ENCODE data around the gene RARG. TPM values are rescaled to one million over a fixed set of nuclear protein-coding genes. Genes with fewer than 3 reads are reported as not detected.
A peak's percentile ranks its signal among the peaks of the same experiment; 100 is the strongest.

RARG gene
- total and polyA plus RNA-seq, 2 donors (not counting 1 experiment from before 2014, with no cell fraction given) = 8.8 to 15.0 TPM

- TF ChIP-seq EZH2 (IDR thresholded peaks at IDR 0.05; ENCODE audit: borderline replicate concordance, insufficient read depth, low read depth, low read length, poor library complexity, severe bottlenecking) = no peak
- TF ChIP-seq, protein P1, sequence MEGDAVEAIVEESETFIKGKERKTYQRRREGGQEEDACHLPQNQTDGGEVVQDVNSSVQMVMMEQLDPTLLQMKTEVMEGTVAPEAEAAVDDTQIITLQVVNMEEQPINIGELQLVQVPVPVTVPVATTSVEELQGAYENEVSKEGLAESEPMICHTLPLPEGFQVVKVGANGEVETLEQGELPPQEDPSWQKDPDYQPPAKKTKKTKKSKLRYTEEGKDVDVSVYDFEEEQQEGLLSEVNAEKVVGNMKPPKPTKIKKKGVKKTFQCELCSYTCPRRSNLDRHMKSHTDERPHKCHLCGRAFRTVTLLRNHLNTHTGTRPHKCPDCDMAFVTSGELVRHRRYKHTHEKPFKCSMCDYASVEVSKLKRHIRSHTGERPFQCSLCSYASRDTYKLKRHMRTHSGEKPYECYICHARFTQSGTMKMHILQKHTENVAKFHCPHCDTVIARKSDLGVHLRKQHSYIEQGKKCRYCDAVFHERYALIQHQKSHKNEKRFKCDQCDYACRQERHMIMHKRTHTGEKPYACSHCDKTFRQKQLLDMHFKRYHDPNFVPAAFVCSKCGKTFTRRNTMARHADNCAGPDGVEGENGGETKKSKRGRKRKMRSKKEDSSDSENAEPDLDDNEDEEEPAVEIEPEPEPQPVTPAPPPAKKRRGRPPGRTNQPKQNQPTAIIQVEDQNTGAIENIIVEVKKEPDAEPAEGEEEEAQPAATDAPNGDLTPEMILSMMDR (IDR thresholded peaks at IDR 0.05) = no peak
- peaks cover 0 to 11% (median 2%) of the 10 kb centered on the region in 4 experiments for H3K27me3 ChIP-seq (replicated peaks in 1 of 4; ENCODE audit: control extremely low read depth in 1 of 4, control insufficient read depth in 3 of 4, insufficient read depth in 4 of 4, low read length in 3 of 4)
- H3K27ac ChIP-seq (ENCODE audit: low read length in 2 of 2) = no peak overlapping the region
- H3K4me1 Mint-ChIP-seq = peaks cover 43% of the 10 kb centered on the region
- no peaks in the 10 kb centered on the region for H3K79me2 ChIP-seq (ENCODE audit: control insufficient read depth, insufficient read depth, low read length)
- CTCF ChIA-PET = interaction anchor here (1.0 to 3.0 kb wide), 4 partner anchors 19 to 54 kb away, joined by 3 to 16 read pairs (median 10); no protein-coding TSS in a partner anchor
- H3K9ac ChIP-seq (ENCODE audit: low read length) = no peak overlapping the region
- DNase-seq (no peak), ATAC-seq (ENCODE audit: low read depth) (no peak)
- H3K27ac Mint-ChIP-seq = no peak overlapping the region
- no peaks in the 10 kb centered on the region for H4K20me1 ChIP-seq (ENCODE audit: control insufficient read depth, insufficient read depth, low read length, poor library complexity, severe bottlenecking)
- intact Hi-C loops (cut with micrococcal nuclease) = no loop called here
- H3K4me3 ChIP-seq (ENCODE audit: control extremely low read depth in 1 of 5, extremely low read depth in 1 of 5, insufficient read depth in 1 of 5, low read depth in 2 of 5, low read length in 4 of 5) = no peak overlapping the region
- H3K4me3 Mint-ChIP-seq = peak overlapping the region; percentile 52
- WGBS (ENCODE audit: insufficient coverage) = 15% methylated on average over 10 of the region's 12 CpGs
- H3K27me3 Mint-ChIP-seq = peaks cover 6% of the 10 kb centered on the region
- no peaks in the 10 kb centered on the region for H3K9me3 Mint-ChIP-seq (ENCODE audit: insufficient read depth)
- POLR2A ChIA-PET = no interaction called here
- H3K9me3 ChIP-seq (ENCODE audit: control extremely low read depth in 1 of 3, control insufficient read depth in 2 of 3, insufficient read depth in 1 of 3, low read length in 2 of 3) = peaks cover 0 to 3% (median 0%) of the 10 kb centered on the region in 3 donors
- peaks cover 34 to 46% of the 10 kb centered on the region in 2 donors for H3K4me1 ChIP-seq (ENCODE audit: control insufficient read depth in 2 of 2, insufficient read depth in 2 of 2, low read length in 2 of 2)
- no peak overlapping the region for H3K4me2 ChIP-seq (replicated peaks; ENCODE audit: low read depth, low read length, poor library complexity, severe bottlenecking)
- H3K36me3 ChIP-seq (replicated peaks in 1 of 2; ENCODE audit: control extremely low read depth in 1 of 2, control insufficient read depth in 1 of 2, extremely low read depth in 1 of 2, insufficient read depth in 2 of 2, low read length in 1 of 2) = no peaks in the 10 kb centered on the region
- H2AFZ ChIP-seq (ENCODE audit: insufficient read depth, low read depth, low read length, poor library complexity, severe bottlenecking) = no peak overlapping the region
Measured at GRCh38 chr12:53234271-53234914, 2.4 kb upstream of the RARG start.

DNA sequence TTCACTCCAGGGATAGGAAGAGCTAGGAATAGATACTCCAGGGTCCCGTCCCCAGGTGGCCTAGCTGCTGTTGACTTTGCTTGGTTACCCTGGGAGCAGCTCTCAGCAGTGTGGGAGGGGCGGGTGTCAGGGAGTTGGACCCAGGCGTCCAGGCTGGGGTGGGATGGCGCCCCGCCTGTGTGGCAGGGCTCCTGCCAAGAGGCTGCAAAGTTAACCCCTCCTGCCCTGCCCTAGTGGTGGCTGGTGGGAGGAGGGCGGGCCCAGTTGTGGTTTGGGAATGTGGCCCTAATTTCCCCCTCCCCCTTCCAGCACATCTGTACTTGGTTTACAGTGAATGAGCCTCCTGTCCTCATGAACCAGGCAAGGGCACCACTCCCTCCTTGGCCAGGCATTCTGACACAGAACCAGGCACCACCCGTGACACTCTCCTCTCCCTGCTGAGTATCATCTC, 1.7 kb upstream of the RARG start:
- Histone ChIP-seq H3K9me3 (ENCODE audit: control extremely low read depth in 1 of 3, control insufficient read depth in 2 of 3, insufficient read depth in 1 of 3, low read length in 2 of 3) (peaks cover 0 to 3% (median 0%) of the 10 kb centered on the region in 3 donors), H3K36me3 (replicated peaks in 1 of 2; ENCODE audit: control extremely low read depth in 1 of 2, control insufficient read depth in 1 of 2, extremely low read depth in 1 of 2, insufficient read depth in 2 of 2, low read length in 1 of 2) (no peaks in the 10 kb centered on the region), H4K20me1 (ENCODE audit: control insufficient read depth, insufficient read depth, low read length, poor library complexity, severe bottlenecking) (no peaks in the 10 kb centered on the region), H2AFZ (ENCODE audit: insufficient read depth, low read depth, low read length, poor library complexity, severe bottlenecking) (no peak overlapping the region), H3K4me1 (ENCODE audit: control insufficient read depth in 2 of 2, insufficient read depth in 2 of 2, low read length in 2 of 2) (peaks cover 34 to 46% of the 10 kb centered on the region in 2 donors), H3K9ac (ENCODE audit: low read length) (no peak overlapping the region), H3K27ac (ENCODE audit: low read length in 2 of 2) (no peak overlapping the region), H3K27me3 (replicated peaks in 1 of 4; ENCODE audit: control extremely low read depth in 1 of 4, control insufficient read depth in 3 of 4, insufficient read depth in 4 of 4, low read length in 3 of 4) (peaks cover 0 to 11% (median 2%) of the 10 kb centered on the region in 4 experiments), H3K4me2 (replicated peaks; ENCODE audit: low read depth, low read length, poor library complexity, severe bottlenecking) (no peak overlapping the region), H3K79me2 (ENCODE audit: control insufficient read depth, insufficient read depth, low read length) (no peaks in the 10 kb centered on the region), H3K4me3 (ENCODE audit: control extremely low read depth in 1 of 5, extremely low read depth in 1 of 5, insufficient read depth in 1 of 5, low read depth in 2 of 5, low read length in 4 of 5) (no peak overlapping the region)
- H3K27ac Mint-ChIP-seq = peak overlapping the region; percentile 68
- ChIA-PET POLR2A (no interaction called here), CTCF (interaction anchor here (1.0 to 2.0 kb wide), 7 partner anchors 14 to 55 kb away, joined by 3 to 14 read pairs (median 4); partner anchors contain the start of gene ESPL1)
- no peaks in the 10 kb centered on the region for H3K9me3 Mint-ChIP-seq (ENCODE audit: insufficient read depth)
- ATAC-seq (ENCODE audit: low read depth) (no peak), DNase-seq (no peak)
- H3K4me3 Mint-ChIP-seq = peak overlapping the region; percentile 52
- TF ChIP-seq EZH2 (IDR thresholded peaks at IDR 0.05; ENCODE audit: borderline replicate concordance, insufficient read depth, low read depth, low read length, poor library complexity, severe bottlenecking) = no peak
- TF ChIP-seq, protein P1 (IDR thresholded peaks at IDR 0.05) = no peak
- H3K27me3 Mint-ChIP-seq = peaks cover 6% of the 10 kb centered on the region
- WGBS (ENCODE audit: insufficient coverage) = 69% methylated on average over 5 of the region's 7 CpGs
- H3K4me1 Mint-ChIP-seq = peaks cover 43% of the 10 kb centered on the region
- intact Hi-C loops (cut with micrococcal nuclease) = no loop called here

Data from B cell (primary cell).